GM12865 (cell line): Measurements from ENCODE around the gene FMNL1.

ENCODE experiments used
- DNase-seq: peaks from one replicate; pipeline ENCODE4 v3.0.0; 2010; ENCODE audit warnings: low read depth
- H3K4me3 ChIP-seq: 2 replicates; pipeline ENCODE4 v1.5.1; 2011; ENCODE audit warnings: mild to moderate bottlenecking, low read depth, low read length, control low read depth
- CTCF ChIP-seq: IDR thresholded peaks from 2 replicates; pipeline ENCODE4 v1.5.1; 2011; ENCODE audit warnings: low read length, control low read depth, low read depth, inconsistent platforms; ENCODE audit not compliant: insufficient read depth; ENCODE audit errors: missing control alignments

The FMNL1 gene

DNA sequence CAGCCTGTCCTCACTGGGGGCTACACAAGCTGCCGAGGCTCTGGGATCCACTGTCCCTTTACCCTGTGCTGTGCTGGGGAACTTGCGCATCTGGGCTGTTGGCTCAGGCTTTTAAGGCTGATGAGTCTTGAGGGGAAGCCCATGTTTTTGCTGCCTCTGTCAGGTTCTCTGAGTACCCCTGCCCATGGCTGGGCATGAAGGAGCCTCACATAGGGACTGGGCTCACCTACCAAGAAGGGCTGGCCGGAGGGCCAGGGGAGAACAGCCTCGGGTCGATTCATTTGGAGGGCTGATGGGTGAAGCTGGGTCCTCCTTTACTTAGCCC is 14.6 kb downstream of the FMNL1 start:
- no peak overlapping the region for H3K4me3 ChIP-seq
- DNase-seq, result no peak
- TF ChIP-seq CTCF, result no peak

DNA sequence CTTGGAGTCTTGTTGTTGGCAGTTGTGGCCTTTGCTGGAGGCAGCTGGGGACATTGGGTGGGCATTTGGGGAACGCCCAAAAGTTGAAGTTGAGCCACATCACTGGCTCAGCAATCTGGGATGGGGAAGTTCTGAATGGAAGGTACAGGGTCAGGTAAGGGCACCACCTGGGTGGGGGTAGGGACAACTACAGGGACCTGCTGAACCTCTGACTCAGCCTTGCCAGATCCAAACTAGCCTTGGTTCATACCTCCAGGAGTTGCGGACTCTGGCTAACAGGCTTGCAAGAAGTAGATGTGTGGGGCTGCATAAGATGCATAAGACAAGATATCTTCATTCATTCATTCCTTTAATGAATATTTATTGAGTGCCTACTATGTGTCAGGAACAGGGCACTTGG is 16.0 kb downstream of the FMNL1 start:
- no peak for TF ChIP-seq CTCF
- no peak overlapping the region for H3K4me3 ChIP-seq
- no peak for DNase-seq

DNA sequence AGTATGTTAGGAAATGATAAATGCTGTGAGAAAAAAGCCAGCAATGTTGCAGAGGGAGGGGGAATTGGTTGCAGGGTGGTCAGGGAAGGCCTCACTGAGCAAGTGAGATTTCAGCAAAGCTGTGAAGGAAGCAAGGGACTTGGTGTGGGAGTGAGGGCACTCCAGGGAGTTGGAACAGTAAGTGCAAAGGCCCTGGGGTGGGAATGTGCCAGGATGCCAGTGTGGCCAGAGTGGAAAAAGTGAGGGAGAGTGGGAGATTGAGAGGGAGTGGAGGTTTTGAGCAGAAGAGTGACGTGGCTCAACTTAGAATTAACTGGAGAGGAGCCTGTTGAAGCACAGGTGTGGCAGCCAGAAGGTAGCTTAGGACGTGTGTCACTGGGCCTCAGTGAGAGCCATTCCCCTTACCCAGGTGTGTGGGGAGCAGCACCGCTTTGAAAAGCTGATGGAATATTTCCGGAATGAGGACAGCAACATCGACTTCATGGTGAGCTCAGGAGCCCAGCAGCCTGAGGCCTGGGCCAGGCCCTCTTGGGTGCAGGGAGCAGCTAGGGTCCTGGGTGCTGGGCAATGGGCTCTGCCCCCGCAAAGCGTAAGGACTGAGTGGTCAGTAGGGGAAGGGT is 16.6 kb downstream of the FMNL1 start:
- TF ChIP-seq CTCF, result no peak
- DNase-seq, result no peak
- H3K4me3 ChIP-seq, result no peak overlapping the region

DNA sequence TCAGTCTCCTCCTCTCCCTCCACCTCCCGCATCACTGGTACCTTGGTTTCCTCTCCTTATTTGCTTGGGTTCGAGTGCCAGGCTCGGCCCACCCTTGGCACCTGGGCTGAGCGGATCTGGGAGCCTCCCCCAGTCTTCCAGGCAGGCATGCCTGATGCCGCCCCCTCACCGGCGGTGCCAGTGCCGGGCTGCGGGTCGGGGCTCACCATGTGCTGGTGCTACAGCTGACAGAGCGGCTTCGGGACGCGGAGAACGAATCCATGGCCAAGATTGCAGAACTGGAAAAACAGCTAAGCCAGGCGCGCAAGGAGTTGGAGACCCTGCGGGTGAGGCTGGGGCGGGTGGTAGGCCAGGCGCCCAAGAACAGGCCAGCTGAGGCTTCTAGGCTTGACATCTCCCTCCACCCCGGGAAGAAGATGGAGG is 19.2 kb downstream of the FMNL1 start:
- no peak for TF ChIP-seq CTCF
- no peak overlapping the region for H3K4me3 ChIP-seq

DNA sequence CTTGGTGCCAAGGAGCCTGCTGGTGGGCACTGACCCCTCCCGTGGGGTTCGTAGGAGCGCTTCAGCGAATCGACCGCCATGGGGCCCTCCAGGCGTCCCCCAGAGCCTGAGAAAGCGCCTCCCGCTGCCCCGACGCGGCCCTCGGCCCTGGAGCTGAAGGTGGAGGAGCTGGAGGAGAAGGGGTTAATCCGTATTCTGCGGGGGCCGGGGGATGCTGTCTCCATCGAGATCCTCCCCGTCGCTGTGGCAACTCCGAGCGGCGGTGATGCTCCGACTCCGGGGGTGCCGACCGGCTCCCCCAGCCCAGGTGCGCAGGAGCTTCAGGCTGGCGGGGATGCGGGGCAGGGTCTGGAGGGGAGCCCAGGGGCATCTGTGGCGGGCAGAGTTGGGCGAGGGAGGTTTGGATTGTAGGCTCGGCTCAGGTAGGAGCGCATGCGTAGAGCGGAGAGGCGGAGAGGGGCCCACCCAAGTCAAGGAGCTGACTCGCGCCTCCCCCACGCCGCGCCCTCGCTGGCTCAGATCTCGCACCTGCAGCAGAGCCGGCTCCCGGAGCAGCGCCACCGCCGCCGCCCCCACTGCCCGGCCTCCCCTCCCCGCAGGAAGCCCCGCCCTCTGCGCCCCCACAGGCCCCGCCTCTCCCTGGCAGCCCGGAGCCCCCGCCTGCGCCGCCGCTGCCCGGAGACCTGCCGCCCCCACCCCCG is 19.8 kb downstream of the FMNL1 start:
- no peak for TF ChIP-seq CTCF
- H3K4me3 ChIP-seq, result no peak overlapping the region
- DNase-seq, result no peak

More for the DNA sequence above, 19.2 kb downstream of the FMNL1 start:
- DNase-seq, result no peak

DNA sequence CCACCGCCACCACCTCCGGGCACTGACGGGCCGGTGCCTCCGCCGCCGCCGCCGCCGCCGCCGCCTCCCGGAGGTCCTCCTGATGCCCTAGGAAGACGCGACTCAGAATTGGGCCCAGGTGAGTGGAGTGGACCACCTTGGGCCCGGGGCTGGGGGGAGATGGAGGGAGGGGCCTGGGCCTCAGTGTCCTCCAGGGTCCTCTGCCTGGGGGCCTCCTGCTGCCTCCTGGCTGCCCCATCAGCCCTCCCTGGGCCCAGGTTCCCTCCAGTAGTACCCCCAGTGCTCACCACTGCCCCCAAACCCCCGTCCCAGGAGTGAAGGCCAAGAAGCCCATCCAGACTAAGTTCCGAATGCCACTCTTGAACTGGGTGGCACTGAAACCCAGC is 20.3 kb downstream of the FMNL1 start:
- no peak for TF ChIP-seq CTCF
- H3K4me3 ChIP-seq, result no peak overlapping the region
- DNase-seq, result no peak

GRCh38 chr17:45243750-45244149 is 22.1 kb downstream of the FMNL1 start:
- DNase-seq, result no peak
- no peak overlapping the region for H3K4me3 ChIP-seq
- no peak for TF ChIP-seq CTCF
